ENCODE data around the gene DNER.
"Not testable (repeated sequence)": the region's sequence is repeated elsewhere in the genome, so short reads cannot be mapped to it uniquely, and the experiment has no call there.

The DNER gene

GRCh38 chr2:229511524-229511923 lies 202.8 kb downstream of the DNER start:
- no peak for DNase-seq (ENCODE audit: extremely low read depth in 1 of 2, low read depth in 1 of 2)

- not testable (repeated sequence) for DNase-seq (ENCODE audit: extremely low read depth in 1 of 2, low read depth in 1 of 2)
These were observed 207.7 kb downstream of the DNER start for GRCh38 chr2:229506699-229507098.

GRCh38 chr2:229501051-229501794 lies 213.1 kb downstream of the DNER start:
- no peak for DNase-seq (ENCODE audit: extremely low read depth in 1 of 2, low read depth in 1 of 2)

GRCh38 chr2:229492034-229492433 lies 222.3 kb downstream of the DNER start:
- no peak for DNase-seq (ENCODE audit: extremely low read depth in 1 of 2, low read depth in 1 of 2)

- no peak for DNase-seq (ENCODE audit: extremely low read depth in 1 of 2, low read depth in 1 of 2)
These were observed 224.2 kb downstream of the DNER start for GRCh38 chr2:229490167-229490566.

GRCh38 chr2:229489016-229489415 lies 225.3 kb downstream of the DNER start:
- no peak for DNase-seq (ENCODE audit: extremely low read depth in 1 of 2, low read depth in 1 of 2)

- DNase-seq (ENCODE audit: extremely low read depth in 1 of 2, low read depth in 1 of 2), result no peak
These were observed 226.1 kb downstream of the DNER start for GRCh38 chr2:229488232-229488631.

- DNase-seq (ENCODE audit: extremely low read depth in 1 of 2, low read depth in 1 of 2), result no peak
These were observed 227.7 kb downstream of the DNER start for GRCh38 chr2:229486673-229487072.

- DNase-seq (ENCODE audit: extremely low read depth in 1 of 2, low read depth in 1 of 2), result no peak
These were observed 228.5 kb downstream of the DNER start for GRCh38 chr2:229485857-229486256.

- DNase-seq (ENCODE audit: extremely low read depth in 1 of 2, low read depth in 1 of 2), result no peak
These were observed 237.0 kb downstream of the DNER start for GRCh38 chr2:229477269-229477755.

- DNase-seq (ENCODE audit: extremely low read depth in 1 of 2, low read depth in 1 of 2), result no peak
These were observed 238.6 kb downstream of the DNER start for GRCh38 chr2:229475778-229476177.

- DNase-seq (ENCODE audit: extremely low read depth in 1 of 2, low read depth in 1 of 2), result no peak
These were observed 240.2 kb downstream of the DNER start for GRCh38 chr2:229474125-229474524.

GRCh38 chr2:229470781-229471180 lies 243.6 kb downstream of the DNER start:
- DNase-seq (ENCODE audit: extremely low read depth in 1 of 2, low read depth in 1 of 2), result no peak

- no peak for DNase-seq (ENCODE audit: extremely low read depth in 1 of 2, low read depth in 1 of 2)
These were observed 246.6 kb downstream of the DNER start for GRCh38 chr2:229467783-229468182.

- no peak for DNase-seq (ENCODE audit: extremely low read depth in 1 of 2, low read depth in 1 of 2)
These were observed 250.5 kb downstream of the DNER start for GRCh38 chr2:229463841-229464346.

- no peak for DNase-seq (ENCODE audit: extremely low read depth in 1 of 2, low read depth in 1 of 2)
These were observed 252.2 kb downstream of the DNER start for GRCh38 chr2:229462112-229462511.

- no peak for DNase-seq (ENCODE audit: extremely low read depth in 1 of 2, low read depth in 1 of 2)
These were observed 258.3 kb downstream of the DNER start for GRCh38 chr2:229456091-229456490.

- DNase-seq (ENCODE audit: extremely low read depth in 1 of 2, low read depth in 1 of 2), result no peak
These were observed 259.3 kb downstream of the DNER start for GRCh38 chr2:229454934-229455631.

GRCh38 chr2:229453230-229453629 lies 261.1 kb downstream of the DNER start:
- DNase-seq (ENCODE audit: extremely low read depth in 1 of 2, low read depth in 1 of 2), result no peak

- no peak for DNase-seq (ENCODE audit: extremely low read depth in 1 of 2, low read depth in 1 of 2)
These were observed 262.5 kb downstream of the DNER start for GRCh38 chr2:229451852-229452251.

- DNase-seq (ENCODE audit: extremely low read depth in 1 of 2, low read depth in 1 of 2), result no peak
These were observed 267.1 kb downstream of the DNER start for GRCh38 chr2:229447227-229447626.

GRCh38 chr2:229446350-229446749 lies 268.0 kb downstream of the DNER start:
- no peak for DNase-seq (ENCODE audit: extremely low read depth in 1 of 2, low read depth in 1 of 2)
